Endodermal cell (in vitro differentiated cells): Measurements from ENCODE around the gene UBE2E1. TPM values are rescaled to one million over a fixed set of nuclear protein-coding genes. Genes with fewer than 3 reads are reported as not detected.

Experiments
- DNase-seq: peaks from one replicate; pipeline ENCODE4 v3.0.0-alpha.2; 2017
- H3K27ac ChIP-seq: 2 replicates; pipeline ENCODE4 v1.5.1; 2013; ENCODE audit warnings: mild to moderate bottlenecking, low read depth, low read length, moderate library complexity
- H3K27me3 ChIP-seq: 2 replicates; pipeline ENCODE4 v1.6.1; 2013; ENCODE audit warnings: mild to moderate bottlenecking, low read length, moderate library complexity; ENCODE audit not compliant: insufficient read depth, control insufficient read depth, poor library complexity, severe bottlenecking
- H3K36me3 ChIP-seq: 2 replicates; pipeline ENCODE4 v1.7.0; 2013; ENCODE audit warnings: mild to moderate bottlenecking, low read length, moderate library complexity; ENCODE audit not compliant: control insufficient read depth, insufficient read depth
- H3K4me1 ChIP-seq: one replicate; pipeline ENCODE4 v1.7.0; 2013; ENCODE audit warnings: low read length; ENCODE audit not compliant: control insufficient read depth, insufficient read depth
- H3K4me3 ChIP-seq: 2 replicates; pipeline ENCODE4 v1.5.1; 2013; ENCODE audit warnings: mild to moderate bottlenecking, low read length, moderate library complexity
- H3K9ac ChIP-seq: 2 replicates; pipeline ENCODE4 v1.6.1; 2013; ENCODE audit warnings: mild to moderate bottlenecking, low read length, moderate library complexity; ENCODE audit not compliant: poor library complexity, severe bottlenecking; ENCODE audit errors: extremely low read depth
- H3K9me3 ChIP-seq: 2 replicates; pipeline ENCODE4 v1.6.1; 2013; ENCODE audit warnings: mild to moderate bottlenecking, low read length, moderate library complexity; ENCODE audit not compliant: control insufficient read depth
- H3K27ac Mint-ChIP-seq: 2 replicates; pipeline ENCODE4 v1.8.0; 2020; ENCODE audit warnings: mixed read lengths
- H3K27me3 Mint-ChIP-seq: 2 replicates; pipeline ENCODE4 v1.8.0; 2021; ENCODE audit warnings: mild to moderate bottlenecking, mixed read lengths; ENCODE audit not compliant: insufficient read depth
- H3K36me3 Mint-ChIP-seq: 2 replicates; pipeline ENCODE4 v1.8.0; 2020; ENCODE audit warnings: low read depth, mixed read lengths
- H3K4me1 Mint-ChIP-seq: 2 replicates; pipeline ENCODE4 v1.8.0; 2020; ENCODE audit warnings: mixed read lengths
- H3K4me3 Mint-ChIP-seq: 2 replicates; pipeline ENCODE4 v1.8.0; 2020; ENCODE audit warnings: mild to moderate bottlenecking, moderate library complexity, mixed read lengths
- H3K9me3 Mint-ChIP-seq: 2 replicates; pipeline ENCODE4 v1.8.0; 2020; ENCODE audit warnings: mild to moderate bottlenecking, mixed read lengths
- WGBS, 2 experiments: methylation state at CpG; one replicate each; pipeline versions ENCODE4 v1.1.5 to v1.1.7; 2013; ENCODE audit warnings: missing lambda C conversion rate in 2 of 2, mixed read lengths in 1 of 2; ENCODE audit not compliant: insufficient coverage in 1 of 2, insufficient read length in 1 of 2; 5-methylcytosine and 5-hydroxymethylcytosine counted together
- total RNA-seq, 2 donors: library from RNA; stranded (reverse); fragmentation: NEBNext Ultra II Directional in 1 of 2; extraction: Animal tissue kit (Norgen Biotek cat#: 25700) in 1 of 2; gene quantifications; 2 replicates in 1 of 2; 3 replicates in 1 of 2; pipeline ENCODE4 v1.2.1, GENCODE V29; 2021
- TF ChIP-seq, protein P1 (sequence below): fragments of 200-600 bp; sonication (generic); conservative IDR thresholded peaks from 2 replicates; pipeline ENCODE4 v1.5.0; 2021; ENCODE audit warnings: antibody characterized with exemption, mild to moderate bottlenecking

UBE2E1 gene
- total RNA-seq, 2 donors from 2014 or later, result 112 to 120 TPM

GRCh38 chr3:23785882-23786281, 19.9 kb upstream of the UBE2E1 start:
- Histone ChIP-seq H3K9ac (no peak overlapping the region), H3K9me3 (no peaks in the 10 kb centered on the region), H3K27ac (no peak overlapping the region), H3K4me3 (no peak overlapping the region), H3K36me3 (no peaks in the 10 kb centered on the region), H3K4me1 (no peaks in the 10 kb centered on the region), H3K27me3 (no peaks in the 10 kb centered on the region)
- H3K36me3 Mint-ChIP-seq, result no peaks in the 10 kb centered on the region
- no peaks in the 10 kb centered on the region for H3K9me3 Mint-ChIP-seq
- H3K27me3 Mint-ChIP-seq, result no peaks in the 10 kb centered on the region
- H3K4me1 Mint-ChIP-seq, result no peaks in the 10 kb centered on the region
- WGBS, 2 experiments, result 92 to 100% methylated on average over 2 of the region's 2 CpGs
- no peak overlapping the region for H3K4me3 Mint-ChIP-seq
- peak; percentile 24 for DNase-seq
- H3K27ac Mint-ChIP-seq, result no peak overlapping the region
- TF ChIP-seq, protein P1, sequence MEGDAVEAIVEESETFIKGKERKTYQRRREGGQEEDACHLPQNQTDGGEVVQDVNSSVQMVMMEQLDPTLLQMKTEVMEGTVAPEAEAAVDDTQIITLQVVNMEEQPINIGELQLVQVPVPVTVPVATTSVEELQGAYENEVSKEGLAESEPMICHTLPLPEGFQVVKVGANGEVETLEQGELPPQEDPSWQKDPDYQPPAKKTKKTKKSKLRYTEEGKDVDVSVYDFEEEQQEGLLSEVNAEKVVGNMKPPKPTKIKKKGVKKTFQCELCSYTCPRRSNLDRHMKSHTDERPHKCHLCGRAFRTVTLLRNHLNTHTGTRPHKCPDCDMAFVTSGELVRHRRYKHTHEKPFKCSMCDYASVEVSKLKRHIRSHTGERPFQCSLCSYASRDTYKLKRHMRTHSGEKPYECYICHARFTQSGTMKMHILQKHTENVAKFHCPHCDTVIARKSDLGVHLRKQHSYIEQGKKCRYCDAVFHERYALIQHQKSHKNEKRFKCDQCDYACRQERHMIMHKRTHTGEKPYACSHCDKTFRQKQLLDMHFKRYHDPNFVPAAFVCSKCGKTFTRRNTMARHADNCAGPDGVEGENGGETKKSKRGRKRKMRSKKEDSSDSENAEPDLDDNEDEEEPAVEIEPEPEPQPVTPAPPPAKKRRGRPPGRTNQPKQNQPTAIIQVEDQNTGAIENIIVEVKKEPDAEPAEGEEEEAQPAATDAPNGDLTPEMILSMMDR, result no peak

DNA sequence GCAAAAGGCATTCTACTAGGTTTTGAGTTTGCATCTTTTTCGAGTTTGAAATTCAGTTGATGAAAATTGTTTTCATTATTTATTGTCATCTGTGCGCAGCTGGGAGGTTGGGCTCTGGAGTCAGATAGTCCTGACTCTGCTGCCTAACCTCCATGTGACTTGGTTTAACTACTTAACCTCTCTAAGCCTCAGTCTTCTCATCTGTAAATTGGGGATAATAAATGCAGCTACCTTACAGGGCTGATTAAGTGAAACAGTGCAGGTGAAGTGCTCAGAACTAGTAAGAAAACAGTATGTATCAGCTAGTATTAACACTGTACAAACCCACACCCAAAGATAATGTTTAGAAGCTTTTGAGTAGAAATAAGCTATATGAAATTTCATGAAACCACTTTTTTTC, 14.1 kb upstream of the UBE2E1 start:
- H3K27me3 Mint-ChIP-seq, result no peaks in the 10 kb centered on the region
- TF ChIP-seq, protein P1, result no peak
- no peak overlapping the region for H3K27ac Mint-ChIP-seq
- no peaks in the 10 kb centered on the region for H3K36me3 Mint-ChIP-seq
- Histone ChIP-seq H3K4me3 (no peak overlapping the region), H3K9me3 (no peaks in the 10 kb centered on the region), H3K27ac (no peak overlapping the region), H3K36me3 (no peaks in the 10 kb centered on the region), H3K4me1 (no peaks in the 10 kb centered on the region), H3K9ac (no peak overlapping the region), H3K27me3 (no peaks in the 10 kb centered on the region)
- H3K9me3 Mint-ChIP-seq, result no peaks in the 10 kb centered on the region
- no peak overlapping the region for H3K4me3 Mint-ChIP-seq
- DNase-seq, result no peak
- WGBS, 2 experiments, result 84 to 98% methylated on average over 2 of the region's 2 CpGs
- no peaks in the 10 kb centered on the region for H3K4me1 Mint-ChIP-seq

DNA sequence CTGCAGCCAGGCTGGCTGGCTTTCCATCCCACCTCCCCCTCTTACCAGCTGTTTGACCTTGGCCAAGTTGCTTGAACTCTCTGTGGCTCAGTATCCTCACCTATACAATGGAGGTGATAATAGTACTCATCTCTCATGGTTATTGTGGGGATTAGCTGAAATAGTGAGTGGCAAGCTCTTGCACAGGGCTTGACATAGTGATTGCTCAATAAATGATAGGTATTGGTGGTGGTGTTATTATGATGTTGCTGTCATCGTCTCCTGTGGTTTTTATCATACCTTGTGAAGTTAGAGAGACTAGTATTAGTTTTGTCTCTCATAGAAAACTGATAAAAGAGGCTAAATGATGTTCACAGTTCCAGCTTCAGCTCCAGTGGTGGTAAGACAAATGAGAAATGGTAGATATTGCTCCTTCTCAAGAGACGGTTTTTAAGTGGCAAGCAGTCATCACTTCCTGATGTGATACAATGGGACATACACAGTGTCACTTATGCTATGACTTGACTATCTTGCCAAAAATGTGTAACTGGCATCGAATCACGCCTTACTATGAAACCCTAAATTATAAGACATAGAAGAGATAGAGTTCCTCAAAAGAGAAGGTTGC, 12.1 kb upstream of the UBE2E1 start:
- H3K4me1 Mint-ChIP-seq, result no peaks in the 10 kb centered on the region
- H3K27me3 Mint-ChIP-seq, result peaks cover 3% of the 10 kb centered on the region
- H3K27me3 ChIP-seq, result no peaks in the 10 kb centered on the region
- no peak for DNase-seq
- H3K36me3 Mint-ChIP-seq, result no peaks in the 10 kb centered on the region
- no peak overlapping the region for H3K4me3 Mint-ChIP-seq
- no peaks in the 10 kb centered on the region for H3K36me3 ChIP-seq
- H3K4me1 ChIP-seq, result no peaks in the 10 kb centered on the region
- no peak overlapping the region for H3K27ac Mint-ChIP-seq
- no peak overlapping the region for H3K27ac ChIP-seq
- no peak overlapping the region for H3K4me3 ChIP-seq
- H3K9ac ChIP-seq, result no peak overlapping the region
- no peaks in the 10 kb centered on the region for H3K9me3 ChIP-seq
- H3K9me3 Mint-ChIP-seq, result no peaks in the 10 kb centered on the region
- TF ChIP-seq, protein P1, result no peak
- WGBS, 2 experiments, result 91 to 100% methylated on average over 2 to 4 of the region's 4 CpGs
